Heart left ventricle (tissue), 16 donors: ENCODE results near the gene PIAS4. TPM values are rescaled to one million over a fixed set of nuclear protein-coding genes. Genes with fewer than 3 reads are reported as not detected.
A peak's percentile ranks its signal among the peaks of the same experiment; 100 is the strongest.

Experiments
- ATAC-seq, 4 donors: fragments of 200-7000 bp; cut with Tn5 transposase; one replicate each; pipeline ENCODE4 v1.9.1; 2020 to 2022; ENCODE audit warnings: moderate library complexity in 4 of 4, mild to moderate bottlenecking in 3 of 4, moderate number of reproducible peaks in 1 of 4
- DNase-seq, 5 donors: peaks; one replicate each; pipeline ENCODE4 v3.0.0-alpha.2; 2020
- H3K27ac ChIP-seq, 12 donors: fragments of 200-600 bp; sonication (generic) in 4 of 12; one replicate each; pipeline versions ENCODE4 v1.5.0 to v1.8.0; 2016 to 2022; ENCODE audit warnings: mild to moderate bottlenecking in 2 of 12
- H3K27me3 ChIP-seq, 9 donors: fragments of 200-600 bp; sonication (generic) in 2 of 9; one replicate each; pipeline versions ENCODE4 v1.5.1 to v1.8.0; 2016 to 2022; ENCODE audit warnings: mild to moderate bottlenecking in 3 of 9
- H3K36me3 ChIP-seq, 9 donors: fragments of 200-600 bp; sonication (generic) in 2 of 9; one replicate each; pipeline versions ENCODE4 v1.5.0 to v1.8.0; 2018 to 2022; ENCODE audit warnings: mild to moderate bottlenecking in 2 of 9
- H3K4me1 ChIP-seq, 12 donors: fragments of 200-600 bp; sonication (generic) in 4 of 12; one replicate each; pipeline versions ENCODE4 v1.5.0 to v1.8.0; 2016 to 2022; ENCODE audit warnings: mild to moderate bottlenecking in 3 of 12
- H3K4me3 ChIP-seq, 12 donors: fragments of 200-600 bp; sonication (generic) in 4 of 12; one replicate each; pipeline versions ENCODE4 v1.5.0 to v1.8.0; 2017 to 2022; ENCODE audit warnings: mild to moderate bottlenecking in 9 of 12, moderate library complexity in 4 of 12
- H3K9me3 ChIP-seq, 12 donors: fragments of 200-600 bp; sonication (generic) in 4 of 12; one replicate each; pipeline versions ENCODE4 v1.5.0 to v1.8.0; 2016 to 2022; ENCODE audit warnings: mild to moderate bottlenecking in 1 of 12
- POLR2A ChIP-seq, 2 donors: fragments of 450-650 bp; IDR thresholded peaks; one replicate each; pipeline ENCODE4 v1.6.1; 2017; ENCODE audit warnings: antibody characterized with exemption in 2 of 2, mild to moderate bottlenecking in 2 of 2, moderate library complexity in 2 of 2
- WGBS, 4 donors: extraction: QIAGEN DNeasy Blood & Tissue Kit in 2 of 4; methylation state at CpG; one replicate each; pipeline versions ENCODE4 v1.1.5 to v1.1.7; 2013 to 2018; 5-methylcytosine and 5-hydroxymethylcytosine counted together
- intact Hi-C, 10 donors: fragments of 100-400 bp; cut with DNase I; formaldehyde crosslinking; loops; one replicate each; pipeline versions ENCODE4 v1.11.1 to v1.14.2; 2022
- polyA plus RNA-seq, 2 donors: library from polyadenylated mRNA; stranded (reverse); fragments of 200-250 nt; gene quantifications; one replicate each; pipeline ENCODE4 v1.2.3, GENCODE V29; 2013
- total RNA-seq, 9 donors: library from RNA; depleted of rRNA in 2 of 9; stranded (reverse); fragments of >200 nt in 2 of 9; fragmentation: NEBNext Ultra II Directional in 3 of 9; extraction: Animal tissue kit (Norgen Biotek cat#: 25700) in 3 of 9; gene quantifications; one replicate each; pipeline versions ENCODE4 v1.1.0 to v1.2.4, GENCODE V29; 2016 to 2023
- TF ChIP-seq, protein P1 (sequence below), 12 donors: fragments of 200-600 bp; sonication (generic) in 4 of 12; IDR thresholded peaks; one replicate each; pipeline versions ENCODE4 v1.5.0 to v1.8.0; 2018 to 2022; ENCODE audit warnings: antibody characterized with exemption in 12 of 12, mild to moderate bottlenecking in 5 of 12
- donor health status: ischemic (EF 13 %, LVEDD 7.1; RV severe dilation, severe dysfunction).
- donor health status: healthy with polysubstance abuse.
- donor health status: DM: no; HTN: yes; CAD: no.
- donor health status: DM: no; HTN: no; CAD: no.
- donor health status: ischemic (EF 25% LVEDD 6.9; RV normal size, moderate dysfunction).
- donor health status: ischemic (EF 25% LVEDD 5.7; RV mildly dilated, moderate dysfunction).
- donor health status: healthy.
- donor health status: DM: yes; HTN: yes; CAD: no.
- donor health status: ischemic (EF 35%, LVEDD 5.7; RV mildly dilated, moderate dysfunction).
- donor health status: nonischemic (EF 11% LVEDD 7.7; RV severe dilation, severe dysfunction).
- donor health status: DM: yes; HTN: yes; CAD: no.
- donor health status: PGD.
- donor health status: ischemic (EF 29% LVEDD 5.4; RV normal size, mild dysfunction).
- donor health status: nonischemic (EF 23%, LVEDD 6.1; RV moderate dilation, normal function).

PIAS4 gene
- total and polyA plus RNA-seq, 11 donors: 12.3 to 19.1 (median 15.3) TPM

DNA sequence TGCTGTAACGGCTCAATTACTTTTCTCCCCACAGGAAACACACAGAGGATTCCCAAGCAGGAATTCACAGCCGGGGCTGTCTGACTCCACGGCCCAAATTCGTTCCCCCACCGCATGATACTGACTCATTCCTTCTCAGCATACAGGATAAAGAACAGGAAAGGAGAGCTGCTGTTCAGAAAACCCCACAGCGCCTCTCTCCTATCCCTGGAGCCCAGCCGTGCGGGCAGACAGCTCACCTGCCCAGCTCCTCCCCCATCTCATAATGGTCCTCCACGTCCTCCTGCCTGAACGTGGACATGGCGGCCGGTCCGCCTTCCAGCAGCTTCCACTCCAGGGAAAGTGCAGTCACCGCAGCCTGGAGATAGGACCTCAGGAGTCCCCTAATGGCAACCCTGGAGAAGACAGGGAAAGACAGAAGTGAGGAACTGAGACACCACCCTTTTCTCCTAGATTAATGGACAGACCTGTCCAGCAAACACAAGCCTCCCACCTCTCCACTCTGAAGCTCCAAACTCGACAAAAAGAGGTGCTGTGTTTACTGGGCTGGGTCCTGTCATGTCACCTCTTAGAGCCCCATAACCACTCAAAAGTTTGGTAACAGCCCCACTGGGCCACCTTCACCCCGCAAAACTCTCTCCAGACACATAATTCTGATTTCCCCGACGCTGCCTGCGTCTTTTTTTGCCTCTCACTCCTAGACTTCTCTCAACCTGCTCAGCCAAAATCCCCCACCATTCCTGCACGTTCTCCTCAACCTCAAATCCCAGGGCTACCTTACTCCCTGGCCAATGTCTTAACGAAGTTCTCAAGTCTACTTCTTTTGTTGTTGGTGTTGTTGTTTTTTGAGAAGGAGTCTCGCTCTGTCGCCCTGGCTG lies 37.9 kb upstream of the PIAS4 start:
- intact Hi-C loops: loop anchor here in 5 of 10 donors (2.0 to 5.0 kb wide), 4 partner anchors 15 to 37 kb away; partner anchors contain the start of genes EEF2 (in 5 of the 5) and NMRK2 (in 3 of the 5)
- TF ChIP-seq POLR2A (IDR thresholded peaks at IDR 0.05): peak in 1 of 2 donors; percentile 15
- TF ChIP-seq, protein P1, sequence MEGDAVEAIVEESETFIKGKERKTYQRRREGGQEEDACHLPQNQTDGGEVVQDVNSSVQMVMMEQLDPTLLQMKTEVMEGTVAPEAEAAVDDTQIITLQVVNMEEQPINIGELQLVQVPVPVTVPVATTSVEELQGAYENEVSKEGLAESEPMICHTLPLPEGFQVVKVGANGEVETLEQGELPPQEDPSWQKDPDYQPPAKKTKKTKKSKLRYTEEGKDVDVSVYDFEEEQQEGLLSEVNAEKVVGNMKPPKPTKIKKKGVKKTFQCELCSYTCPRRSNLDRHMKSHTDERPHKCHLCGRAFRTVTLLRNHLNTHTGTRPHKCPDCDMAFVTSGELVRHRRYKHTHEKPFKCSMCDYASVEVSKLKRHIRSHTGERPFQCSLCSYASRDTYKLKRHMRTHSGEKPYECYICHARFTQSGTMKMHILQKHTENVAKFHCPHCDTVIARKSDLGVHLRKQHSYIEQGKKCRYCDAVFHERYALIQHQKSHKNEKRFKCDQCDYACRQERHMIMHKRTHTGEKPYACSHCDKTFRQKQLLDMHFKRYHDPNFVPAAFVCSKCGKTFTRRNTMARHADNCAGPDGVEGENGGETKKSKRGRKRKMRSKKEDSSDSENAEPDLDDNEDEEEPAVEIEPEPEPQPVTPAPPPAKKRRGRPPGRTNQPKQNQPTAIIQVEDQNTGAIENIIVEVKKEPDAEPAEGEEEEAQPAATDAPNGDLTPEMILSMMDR (IDR thresholded peaks at IDR 0.05): peak in 2 of 12 donors; percentile 4 to 6
- H3K27ac ChIP-seq: peak overlapping the region; percentile 84 to 100 (median 98)
- peaks cover 0 to 46% (median 38%) of the 10 kb centered on the region in 9 donors for H3K36me3 ChIP-seq
- 6 to 13% (median 11%) methylated on average over 23 of the region's 23 CpGs for WGBS, 4 donors
- ATAC-seq (peak in 3 of 4 donors; percentile 2 to 24 (median 8)), DNase-seq (peak in 2 of 5 donors; percentile 57 to 62)
- H3K9me3 ChIP-seq: no peaks in the 10 kb centered on the region
- H3K4me3 ChIP-seq: peak overlapping the region; percentile 61 to 100 (median 93)
- peaks cover 17 to 56% (median 48%) of the 10 kb centered on the region in 12 donors for H3K4me1 ChIP-seq
- no peaks in the 10 kb centered on the region for H3K27me3 ChIP-seq

DNA sequence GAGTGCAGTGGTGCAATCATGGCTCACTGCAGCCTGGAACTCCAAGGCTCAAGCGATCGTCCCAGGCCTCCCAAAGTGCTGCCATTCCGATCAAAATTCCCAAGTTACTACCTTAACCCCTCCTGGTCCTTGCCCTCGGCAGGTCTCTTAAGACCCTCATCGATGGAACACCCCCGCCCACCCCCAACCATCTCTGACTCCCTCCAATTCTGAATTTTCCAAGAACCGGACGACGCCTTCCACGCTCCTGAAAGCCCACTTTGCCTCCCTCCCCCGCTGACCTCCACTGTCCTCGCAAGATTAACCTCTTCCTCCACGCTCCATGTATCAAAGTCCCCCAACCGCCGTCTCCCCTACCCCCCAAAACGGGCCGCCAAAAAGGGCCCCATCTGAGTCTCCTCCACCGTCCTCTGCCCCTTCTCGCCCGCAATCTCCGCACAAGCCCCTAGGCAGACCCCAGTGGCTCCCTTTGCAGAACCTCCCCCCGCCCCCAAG lies 37.2 kb upstream of the PIAS4 start:
- Histone ChIP-seq H3K27ac (peak overlapping the region; percentile 84 to 100 (median 98)), H3K27me3 (no peaks in the 10 kb centered on the region), H3K4me1 (peaks cover 17 to 54% (median 47%) of the 10 kb centered on the region in 12 donors), H3K4me3 (peak overlapping the region; percentile 61 to 100 (median 93)), H3K36me3 (peaks cover 0 to 44% (median 35%) of the 10 kb centered on the region in 9 donors), H3K9me3 (no peaks in the 10 kb centered on the region)
- ATAC-seq (no peak), DNase-seq (peak in 1 of 5 donors; percentile 31)
- WGBS, 4 donors: 0 to 1% (median 1%) methylated on average over 20 to 21 of the region's 22 CpGs
- intact Hi-C loops: loop anchor here in 4 of 10 donors (2.0 kb wide), 1 partner anchor 14 kb away; the partner anchor contains the start of gene EEF2 (in 4 of the 4)
- TF ChIP-seq POLR2A (IDR thresholded peaks at IDR 0.05): no peak
- TF ChIP-seq, protein P1 (IDR thresholded peaks at IDR 0.05): no peak

DNA sequence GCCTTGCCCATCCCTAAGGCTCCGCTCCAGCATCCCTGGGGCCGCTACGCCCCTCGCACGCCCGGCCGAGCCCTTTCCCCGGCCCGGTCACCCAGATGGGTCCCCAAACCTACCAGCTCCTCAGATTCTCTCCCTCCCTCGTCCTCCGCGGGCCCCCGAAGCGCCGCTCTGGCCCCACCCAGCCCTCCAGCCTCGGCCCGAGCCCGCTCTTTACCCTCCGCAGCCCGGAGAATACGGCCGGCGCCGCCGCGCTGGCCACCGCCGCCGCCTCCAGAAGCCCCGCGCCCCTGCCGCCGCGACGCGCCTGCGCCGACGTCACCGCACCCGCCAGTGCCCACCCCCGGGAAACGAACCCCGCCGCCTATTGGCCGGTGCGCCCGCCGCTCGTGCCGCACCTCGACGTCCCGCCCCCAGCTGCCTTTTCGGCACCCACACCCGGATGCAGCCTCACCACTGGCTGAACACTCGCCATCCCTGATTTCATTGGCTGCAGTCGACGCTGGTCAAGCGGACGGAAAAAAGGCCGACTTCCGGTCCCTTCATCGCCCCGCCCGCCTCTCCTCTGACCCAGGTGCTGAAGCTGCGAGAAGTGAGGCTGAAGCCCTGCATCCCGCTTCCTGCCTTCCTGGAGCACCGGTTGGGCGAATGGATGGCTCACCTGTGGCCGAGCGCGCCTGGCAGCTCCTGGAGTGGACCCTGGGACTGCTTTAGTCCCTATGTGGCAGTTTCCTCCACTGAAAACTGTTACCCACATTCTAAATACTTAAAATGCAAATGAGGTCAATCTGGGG lies 36.5 kb upstream of the PIAS4 start, which contains the start of gene DAPK3:
Gene DAPK3 (minus strand): TSS at position 292 of the 791 bp plus-strand sequence. CDS start 1,364 bp downstream, outside the sequence.
- TF ChIP-seq POLR2A (IDR thresholded peaks at IDR 0.05): peak; percentile 96 to 97
- TF ChIP-seq, protein P1 (IDR thresholded peaks at IDR 0.05): peak in 4 of 12 donors; percentile 10 to 38 (median 26)
- 1% methylated on average over 39 to 73 of the region's 73 CpGs for WGBS, 4 donors
- Histone ChIP-seq H3K27ac (peak within 1 kb of the TSS; percentile 84 to 100 (median 98)), H3K36me3 (peaks cover 0 to 44% (median 35%) of the 10 kb centered on the region in 9 donors), H3K4me1 (peaks cover 17 to 49% (median 43%) of the 10 kb centered on the region in 12 donors), H3K9me3 (no peaks in the 10 kb centered on the region), H3K4me3 (peak within 1 kb of the TSS; percentile 61 to 100 (median 93)), H3K27me3 (no peaks in the 10 kb centered on the region)
- ATAC-seq (peak; percentile 78 to 91 (median 82)), DNase-seq (peak; percentile 98 to 99 (median 99))
- intact Hi-C loops: loop anchor here in 4 of 10 donors (2.0 kb wide), 1 partner anchor 14 kb away; the partner anchor contains the start of gene EEF2 (in 4 of the 4)
